Muscle layer of duodenum (tissue), 2 donors: Measurements from ENCODE around the gene TSPAN17.

Experiments used
- H3K27ac ChIP-seq: one replicate; pipeline ENCODE4 v1.7.0; 2013; ENCODE audit warnings: mild to moderate bottlenecking, low read length
- H3K27me3 ChIP-seq: one replicate; pipeline ENCODE4 v1.7.0; 2013; ENCODE audit warnings: low read depth, mild to moderate bottlenecking, control low read depth, low read length
- H3K36me3 ChIP-seq, 2 donors: one replicate each; pipeline ENCODE4 v1.7.0; 2013; ENCODE audit warnings: low read length in 2 of 2, control low read depth in 1 of 2, mild to moderate bottlenecking in 1 of 2; ENCODE audit not compliant: insufficient read depth in 2 of 2, control insufficient read depth in 1 of 2
- H3K4me1 ChIP-seq, 2 donors: one replicate each; pipeline ENCODE4 v1.7.0; 2013; ENCODE audit warnings: low read length in 2 of 2, mild to moderate bottlenecking in 2 of 2, control low read depth in 1 of 2, moderate library complexity in 1 of 2; ENCODE audit not compliant: insufficient read depth in 2 of 2, control insufficient read depth in 1 of 2
- H3K4me3 ChIP-seq, 2 donors: one replicate each; pipeline ENCODE4 v1.7.0; 2013; ENCODE audit warnings: low read length in 2 of 2, low read depth in 1 of 2, mild to moderate bottlenecking in 1 of 2
- H3K9me3 ChIP-seq, 2 donors: one replicate each; pipeline ENCODE4 v1.7.0; 2013; ENCODE audit warnings: low read length in 2 of 2, control low read depth in 1 of 2, mild to moderate bottlenecking in 1 of 2; ENCODE audit not compliant: control insufficient read depth in 1 of 2
- donor health status: healthy.

The TSPAN17 gene

GRCh38 chr5:176703857-176704256 is 56.6 kb downstream of the TSPAN17 start:
- Histone ChIP-seq H3K4me3 (no peak overlapping the region), H3K27me3 (peaks cover 4% of the 10 kb centered on the region), H3K27ac (no peak overlapping the region), H3K9me3 (no peaks in the 10 kb centered on the region), H3K36me3 (no peaks in the 10 kb centered on the region), H3K4me1 (no peaks in the 10 kb centered on the region)

- Histone ChIP-seq H3K27me3 (no peaks in the 10 kb centered on the region), H3K36me3 (no peaks in the 10 kb centered on the region), H3K4me1 (no peaks in the 10 kb centered on the region), H3K27ac (no peak overlapping the region), H3K4me3 (no peak overlapping the region), H3K9me3 (no peaks in the 10 kb centered on the region)
Observed at GRCh38 chr5:176704355-176704754, 57.1 kb downstream of the TSPAN17 start.

GRCh38 chr5:176704817-176705216 is 57.5 kb downstream of the TSPAN17 start:
- Histone ChIP-seq H3K4me3 (no peak overlapping the region), H3K36me3 (no peaks in the 10 kb centered on the region), H3K27ac (no peak overlapping the region), H3K27me3 (no peaks in the 10 kb centered on the region), H3K4me1 (no peaks in the 10 kb centered on the region), H3K9me3 (no peaks in the 10 kb centered on the region)
